ENCODE measurements around the gene DTD2. TPM values are rescaled to one million over a fixed set of nuclear protein-coding genes. Genes with fewer than 3 reads are reported as not detected.
"Not testable (repeated sequence)": the region's sequence is repeated elsewhere in the genome, so short reads cannot be mapped to it uniquely, and the experiment has no call there.

Gene DTD2
- total RNA-seq, 1 experiment from 2014 or later: 36.8 TPM

- Histone ChIP-seq H3K9me3 (ENCODE audit: low read length) (no peaks in the 10 kb centered on the region), H3K36me3 (ENCODE audit: low read depth, low read length) (no peaks in the 10 kb centered on the region), H3F3A (ENCODE audit: low read length, unreplicated experiment) (no peaks in the 10 kb centered on the region), H3K4me2 (ENCODE audit: low read length) (no peak overlapping the region), H3K27ac (ENCODE audit: low read length) (no peak overlapping the region; the same call in 1 of the 2 replicates), H3K79me2 (ENCODE audit: low read length) (no peaks in the 10 kb centered on the region), H2AFZ (ENCODE audit: low read length) (no peak overlapping the region), H3K4me1 (ENCODE audit: insufficient read depth, low read length) (peaks cover 11% of the 10 kb centered on the region; the same call in 1 of the 2 replicates), H3K9ac (ENCODE audit: low read length) (no peak overlapping the region), H3K4me3 (ENCODE audit: low read length) (no peak overlapping the region), H4K20me1 (ENCODE audit: low read length) (no peaks in the 10 kb centered on the region), H3K27me3 (ENCODE audit: low read length) (no peaks in the 10 kb centered on the region), H3K9me2 (replicated peaks; ENCODE audit: low read length) (no peaks in the 10 kb centered on the region)
- DNase-seq: peak; percentile 22
- ChIA-PET POLR2A (ENCODE audit: unreplicated experiment) (interaction anchor here (0.7 to 1.1 kb wide), 2 partner anchors 21 to 516 kb away, joined by 8 to 16 read pairs; partner anchors contain the start of gene HEATR5A), CTCF (interaction anchor here (1.0 kb wide), 1 partner anchor 21 kb away, joined by 4 read pairs; the partner anchor contains the start of gene HEATR5A)
- intact Hi-C loops (cut with micrococcal nuclease): no loop called here
- BruUV-seq (replicated peaks): no TSS peak
- peak; percentile 93 for ATAC-seq
- TF ChIP-seq CTCF (conservative IDR thresholded peaks at IDR 0.05; ENCODE audit: low read depth, low read length): no peak
- TF ChIP-seq EZH2 (IDR thresholded peaks at IDR 0.05; ENCODE audit: low read length, unreplicated experiment): no peak
- no peak for TF ChIP-seq EZH2phosphoT487 (IDR thresholded peaks at IDR 0.05; ENCODE audit: borderline replicate concordance, low read length)
Measured at GRCh38 chr14:31441273-31442111, 15.8 kb downstream of the DTD2 start.

DNA sequence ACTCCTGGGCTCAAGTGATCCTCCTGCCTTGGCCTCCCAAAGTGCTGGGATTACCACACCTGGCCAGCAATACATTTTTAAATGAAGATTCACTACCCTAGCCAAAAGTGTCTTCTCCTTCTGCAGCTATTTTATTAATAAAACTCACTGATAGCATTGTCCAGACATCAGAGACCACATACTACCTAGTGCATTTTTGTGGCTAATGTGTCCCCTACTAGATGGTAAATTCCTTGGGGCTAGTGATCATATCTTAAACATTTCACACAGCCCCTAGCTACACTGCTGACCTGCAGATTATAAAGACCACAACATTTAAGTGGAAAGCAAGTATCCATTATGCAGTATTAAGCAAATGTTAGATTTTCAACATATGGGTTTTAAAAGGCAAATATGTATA is 17.0 kb downstream of the DTD2 start:
- no peak overlapping the region for H3K9ac ChIP-seq (ENCODE audit: low read length)
- no peaks in the 10 kb centered on the region for H3K9me3 ChIP-seq (ENCODE audit: low read length)
- no peak for TF ChIP-seq EZH2phosphoT487 (IDR thresholded peaks at IDR 0.05; ENCODE audit: borderline replicate concordance, low read length)
- TF ChIP-seq CTCF (conservative IDR thresholded peaks at IDR 0.05; ENCODE audit: low read depth, low read length): no peak
- no peak for TF ChIP-seq EZH2 (IDR thresholded peaks at IDR 0.05; ENCODE audit: low read length, unreplicated experiment)
- intact Hi-C loops (cut with micrococcal nuclease): no loop called here
- H3K9me2 ChIP-seq (replicated peaks; ENCODE audit: low read length): no peaks in the 10 kb centered on the region
- H3K27ac ChIP-seq (ENCODE audit: low read length): no peak overlapping the region
- DNase-seq (no peak), ATAC-seq (no peak)
- no peaks in the 10 kb centered on the region for H4K20me1 ChIP-seq (ENCODE audit: low read length)
- peaks cover 11% of the 10 kb centered on the region; the same call in 1 of the 2 replicates for H3K4me1 ChIP-seq (ENCODE audit: insufficient read depth, low read length)
- H3F3A ChIP-seq (ENCODE audit: low read length, unreplicated experiment): no peaks in the 10 kb centered on the region
- no peak overlapping the region for H3K4me3 ChIP-seq (ENCODE audit: low read length)
- no peak overlapping the region for H2AFZ ChIP-seq (ENCODE audit: low read length)
- ChIA-PET CTCF (no interaction called here), POLR2A (ENCODE audit: unreplicated experiment) (no interaction called here)
- H3K27me3 ChIP-seq (ENCODE audit: low read length): no peaks in the 10 kb centered on the region
- no peak overlapping the region for H3K4me2 ChIP-seq (ENCODE audit: low read length)
- H3K79me2 ChIP-seq (ENCODE audit: low read length): no peaks in the 10 kb centered on the region
- no TSS peak for BruUV-seq (replicated peaks)
- H3K36me3 ChIP-seq (ENCODE audit: low read depth, low read length): no peaks in the 10 kb centered on the region

DNA sequence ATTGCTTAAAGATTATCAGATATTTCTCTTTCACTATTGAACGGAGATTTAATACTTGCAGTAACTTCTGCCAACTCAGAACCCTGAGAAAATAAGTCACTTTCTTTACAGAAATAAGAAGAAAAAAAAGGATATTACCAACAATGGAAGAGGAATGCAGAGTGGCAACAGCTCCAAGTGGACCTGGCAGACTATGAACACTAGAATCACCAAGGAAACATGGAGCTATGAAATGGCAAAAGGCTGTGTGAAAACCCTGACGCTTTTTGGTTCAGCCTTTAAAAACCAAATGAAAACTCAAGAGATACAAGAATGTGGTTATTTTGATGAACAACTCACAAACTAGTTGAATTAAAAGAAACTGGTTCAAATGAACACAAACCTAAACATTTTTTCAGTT is 17.7 kb downstream of the DTD2 start:
- H3K9ac ChIP-seq (ENCODE audit: low read length): no peak overlapping the region
- no peaks in the 10 kb centered on the region for H3F3A ChIP-seq (ENCODE audit: low read length, unreplicated experiment)
- no peak overlapping the region for H3K4me2 ChIP-seq (ENCODE audit: low read length)
- H3K4me1 ChIP-seq (ENCODE audit: insufficient read depth, low read length): peaks cover 11% of the 10 kb centered on the region; the same call in 1 of the 2 replicates
- H3K27ac ChIP-seq (ENCODE audit: low read length): no peak overlapping the region
- BruUV-seq (replicated peaks): no TSS peak
- no peak overlapping the region for H3K4me3 ChIP-seq (ENCODE audit: low read length)
- no peaks in the 10 kb centered on the region for H3K27me3 ChIP-seq (ENCODE audit: low read length)
- intact Hi-C loops (cut with micrococcal nuclease): no loop called here
- no peaks in the 10 kb centered on the region for H3K79me2 ChIP-seq (ENCODE audit: low read length)
- no peaks in the 10 kb centered on the region for H3K9me2 ChIP-seq (replicated peaks; ENCODE audit: low read length)
- no peak overlapping the region for H2AFZ ChIP-seq (ENCODE audit: low read length)
- no peak for ATAC-seq
- ChIA-PET POLR2A (ENCODE audit: unreplicated experiment) (no interaction called here), CTCF (no interaction called here)
- no peaks in the 10 kb centered on the region for H3K9me3 ChIP-seq (ENCODE audit: low read length)
- no peak for DNase-seq
- no peaks in the 10 kb centered on the region for H3K36me3 ChIP-seq (ENCODE audit: low read depth, low read length)
- no peaks in the 10 kb centered on the region for H4K20me1 ChIP-seq (ENCODE audit: low read length)
- TF ChIP-seq EZH2 (IDR thresholded peaks at IDR 0.05; ENCODE audit: low read length, unreplicated experiment): no peak
- no peak for TF ChIP-seq CTCF (conservative IDR thresholded peaks at IDR 0.05; ENCODE audit: low read depth, low read length)
- no peak for TF ChIP-seq EZH2phosphoT487 (IDR thresholded peaks at IDR 0.05; ENCODE audit: borderline replicate concordance, low read length)

GRCh38 chr14:31437045-31437691 is 20.1 kb downstream of the DTD2 start:
- intact Hi-C loops (cut with micrococcal nuclease); H2AFZ ChIP-seq (ENCODE audit: low read length); H3K9ac ChIP-seq (ENCODE audit: low read length); H3F3A ChIP-seq (ENCODE audit: low read length, unreplicated experiment); H3K36me3 ChIP-seq (ENCODE audit: low read depth, low read length); H3K27me3 ChIP-seq (ENCODE audit: low read length); ATAC-seq; H3K4me3 ChIP-seq (ENCODE audit: low read length); POLR2A ChIA-PET (ENCODE audit: unreplicated experiment); CTCF ChIA-PET; BruUV-seq (replicated peaks); H3K4me2 ChIP-seq (ENCODE audit: low read length); H3K9me2 ChIP-seq (replicated peaks; ENCODE audit: low read length); H3K79me2 ChIP-seq (ENCODE audit: low read length); DNase-seq; H4K20me1 ChIP-seq (ENCODE audit: low read length); H3K9me3 ChIP-seq (ENCODE audit: low read length); H3K27ac ChIP-seq (ENCODE audit: low read length): not testable (repeated sequence)
- peaks cover 10% of the 10 kb centered on the region; the same call in 1 of the 2 replicates for H3K4me1 ChIP-seq (ENCODE audit: insufficient read depth, low read length)
